Neutrophil (primary cell): ENCODE measurements around the gene GJA4.

Experiments used
- H3K27ac ChIP-seq: fragments of 200-600 bp; sonication (generic); 2 replicates; pipeline ENCODE4 v1.5.1; 2016; ENCODE audit warnings: mild to moderate bottlenecking, moderate library complexity
- H3K27me3 ChIP-seq: fragments of 200-600 bp; sonication (generic); 2 replicates; pipeline ENCODE4 v1.6.0; 2016; ENCODE audit warnings: mild to moderate bottlenecking
- H3K36me3 ChIP-seq: fragments of 200-600 bp; sonication (generic); 2 replicates; pipeline ENCODE4 v1.5.1; 2017
- H3K4me1 ChIP-seq, 2 experiments: fragments of 200-600 bp in 1 of 2; sonication (generic) in 1 of 2; 1 replicate in 1 of 2; 2 replicates in 1 of 2; pipeline versions ENCODE4 v1.5.1 to v1.6.1; 2013 to 2016; ENCODE audit warnings: low read depth in 1 of 2, low read length in 1 of 2, mild to moderate bottlenecking in 1 of 2, moderate library complexity in 1 of 2; ENCODE audit not compliant: control insufficient read depth in 1 of 2, insufficient read depth in 1 of 2
- H3K4me3 ChIP-seq, 2 experiments: fragments of 200-600 bp in 1 of 2; sonication (generic) in 1 of 2; 1 replicate in 1 of 2; 2 replicates in 1 of 2; pipeline ENCODE4 v1.5.1; 2013 to 2016; ENCODE audit warnings: low read depth in 1 of 2, low read length in 1 of 2, mild to moderate bottlenecking in 1 of 2, moderate library complexity in 1 of 2
- H3K9me3 ChIP-seq: fragments of 200-600 bp; sonication (generic); 2 replicates; pipeline ENCODE4 v1.5.1; 2016
- CTCF ChIP-seq: fragments of 200-600 bp; sonication (generic); IDR thresholded peaks from 2 replicates; pipeline ENCODE4 v1.5.1; 2016; ENCODE audit warnings: antibody characterized with exemption

The GJA4 gene

GRCh38 chr1:34754964-34755637 lies 37.7 kb upstream of the GJA4 start, which contains the start of gene GJB5:
Gene GJB5, plus strand, starts transcription at chr1:34755047. Its CDS starts 2,284 bp downstream, at chr1:34757331.
- no peak within 1 kb of the TSS for H3K4me3 ChIP-seq

GRCh38 chr1:34755961-34756360 lies 36.8 kb upstream of the GJA4 start:
- no peak for TF ChIP-seq CTCF
- Histone ChIP-seq H3K4me3 (no peak overlapping the region), H3K36me3 (no peaks in the 10 kb centered on the region), H3K4me1 (no peaks in the 10 kb centered on the region), H3K27me3 (no peaks in the 10 kb centered on the region), H3K9me3 (no peaks in the 10 kb centered on the region), H3K27ac (no peak overlapping the region)

More at GRCh38 chr1:34754964-34755637, 37.7 kb upstream of the GJA4 start, which contains the start of gene GJB5:
- no peak for TF ChIP-seq CTCF
- Histone ChIP-seq H3K36me3 (no peaks in the 10 kb centered on the region), H3K27ac (no peak within 1 kb of the TSS), H3K27me3 (peaks cover 3% of the 10 kb centered on the region), H3K9me3 (no peaks in the 10 kb centered on the region), H3K4me1 (no peaks in the 10 kb centered on the region)

- H3K27me3 ChIP-seq: no peaks in the 10 kb centered on the region
- H3K4me1 ChIP-seq: no peaks in the 10 kb centered on the region
- no peak overlapping the region for H3K27ac ChIP-seq
- H3K9me3 ChIP-seq: no peaks in the 10 kb centered on the region
- TF ChIP-seq CTCF: no peak
- H3K4me3 ChIP-seq: no peak overlapping the region
- no peaks in the 10 kb centered on the region for H3K36me3 ChIP-seq
Observed at GRCh38 chr1:34757386-34757785, 35.4 kb upstream of the GJA4 start.

GRCh38 chr1:34758751-34759150 lies 34.0 kb upstream of the GJA4 start:
- Histone ChIP-seq H3K27ac (no peak overlapping the region), H3K27me3 (no peaks in the 10 kb centered on the region), H3K36me3 (no peaks in the 10 kb centered on the region), H3K4me1 (no peaks in the 10 kb centered on the region), H3K4me3 (no peak overlapping the region), H3K9me3 (no peaks in the 10 kb centered on the region)
- TF ChIP-seq CTCF: no peak

- no peak for TF ChIP-seq CTCF
- Histone ChIP-seq H3K27ac (no peak within 1 kb of the TSS), H3K27me3 (no peaks in the 10 kb centered on the region), H3K36me3 (no peaks in the 10 kb centered on the region), H3K4me1 (no peaks in the 10 kb centered on the region), H3K9me3 (no peaks in the 10 kb centered on the region), H3K4me3 (no peak within 1 kb of the TSS)
Observed at GRCh38 chr1:34759503-34760357, 33.1 kb upstream of the GJA4 start, which contains the start of gene GJB4. Gene GJB4, plus strand, starts transcription at chr1:34759740. Its CDS starts 1,515 bp downstream, at chr1:34761255.
